Head of caudate nucleus (tissue), 42 donors: ENCODE results near the gene OR1F1.
"Not testable (repeated sequence)": the region's sequence is repeated elsewhere in the genome, so short reads cannot be mapped to it uniquely, and the experiment has no call there.

Experiments
- DNase-seq, 42 donors: peaks; one replicate each; pipeline versions ENCODE4 v3.0.0 to v3.0.0-alpha.2; 2020 to 2021; ENCODE audit warnings: mixed read lengths in 7 of 42
- intact Hi-C: fragments of 100-400 bp; cut with DNase I; formaldehyde crosslinking; loops from one replicate; pipeline ENCODE4 v1.15.0; 2022

Gene OR1F1

GRCh38 chr16:3187798-3188674, at the start of gene OR1F1:
TSS of gene OR1F1 (plus strand) at chr16:3188204.
- DNase-seq, result peak in 39 of 42 donors; percentile 19 to 80 (median 48)
- intact Hi-C loops, result no loop called here

GRCh38 chr16:3138342-3138741, 49.7 kb upstream of the OR1F1 start:
- intact Hi-C loops, result no loop called here
- no peak for DNase-seq

GRCh38 chr16:3138823-3139426, 49.1 kb upstream of the OR1F1 start:
- no peak for DNase-seq
- intact Hi-C loops, result no loop called here

- DNase-seq, intact Hi-C loops: not testable (repeated sequence)
These were observed 48.4 kb upstream of the OR1F1 start for GRCh38 chr16:3139561-3139960.

GRCh38 chr16:3140603-3141427, 47.2 kb upstream of the OR1F1 start:
- intact Hi-C loops, result no loop called here
- DNase-seq, result no peak

GRCh38 chr16:3141781-3142311, 46.2 kb upstream of the OR1F1 start:
- intact Hi-C loops, result no loop called here
- no peak for DNase-seq

GRCh38 chr16:3142327-3142726, 45.7 kb upstream of the OR1F1 start:
- no peak for DNase-seq
- intact Hi-C loops, result no loop called here

- intact Hi-C loops, result no loop called here
- DNase-seq, result no peak
These were observed 45.2 kb upstream of the OR1F1 start for GRCh38 chr16:3142770-3143169.

- intact Hi-C loops, result no loop called here
- no peak for DNase-seq
These were observed 44.8 kb upstream of the OR1F1 start for GRCh38 chr16:3143189-3143588.

- DNase-seq, result no peak
- intact Hi-C loops, result no loop called here
These were observed 44.2 kb upstream of the OR1F1 start for GRCh38 chr16:3143598-3144320.

- DNase-seq, result no peak
- intact Hi-C loops, result no loop called here
These were observed 43.6 kb upstream of the OR1F1 start for GRCh38 chr16:3144321-3144983.

- no peak for DNase-seq
- intact Hi-C loops, result no loop called here
These were observed 42.9 kb upstream of the OR1F1 start for GRCh38 chr16:3145151-3145550.

GRCh38 chr16:3145660-3146059, 42.3 kb upstream of the OR1F1 start:
- intact Hi-C loops, result no loop called here
- DNase-seq, result no peak

- DNase-seq, result no peak
- intact Hi-C loops, result no loop called here
These were observed 40.8 kb upstream of the OR1F1 start for GRCh38 chr16:3147046-3147756.

- intact Hi-C loops, result no loop called here
- no peak for DNase-seq
These were observed 40.3 kb upstream of the OR1F1 start for GRCh38 chr16:3147757-3148104.

GRCh38 chr16:3148256-3149192, 39.5 kb upstream of the OR1F1 start:
- DNase-seq, result no peak
- intact Hi-C loops, result no loop called here

- intact Hi-C loops, result no loop called here
- no peak for DNase-seq
These were observed 38.8 kb upstream of the OR1F1 start for GRCh38 chr16:3149193-3149530.
